ENCODE data around the gene CLUH.

The CLUH gene

DNA sequence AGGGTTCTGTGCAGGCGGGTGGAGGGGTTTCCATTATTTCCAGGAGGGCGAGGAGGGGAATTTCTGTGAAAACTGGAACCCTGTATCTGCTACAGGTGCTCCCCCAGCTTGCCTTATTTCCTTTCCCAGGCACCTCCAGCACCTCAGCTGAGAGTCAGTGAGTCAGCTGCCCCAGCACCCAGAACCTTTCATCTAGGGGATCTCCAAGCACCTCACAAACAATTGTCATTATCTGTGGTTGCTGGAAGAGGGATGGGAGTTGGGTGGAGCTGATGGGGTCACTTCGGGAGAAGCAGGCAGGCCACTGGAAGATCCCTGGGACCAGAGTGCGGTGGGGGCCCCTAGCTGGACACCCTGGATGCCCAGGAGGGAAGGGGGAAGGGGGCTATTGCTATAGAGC lies 10.0 kb upstream of the CLUH start:
- DNase-seq (ENCODE audit: low read depth): no peak
- no peak overlapping the region for H3K4me3 ChIP-seq (ENCODE audit: control insufficient read depth, low read depth, low read length)
- TF ChIP-seq, protein P1, sequence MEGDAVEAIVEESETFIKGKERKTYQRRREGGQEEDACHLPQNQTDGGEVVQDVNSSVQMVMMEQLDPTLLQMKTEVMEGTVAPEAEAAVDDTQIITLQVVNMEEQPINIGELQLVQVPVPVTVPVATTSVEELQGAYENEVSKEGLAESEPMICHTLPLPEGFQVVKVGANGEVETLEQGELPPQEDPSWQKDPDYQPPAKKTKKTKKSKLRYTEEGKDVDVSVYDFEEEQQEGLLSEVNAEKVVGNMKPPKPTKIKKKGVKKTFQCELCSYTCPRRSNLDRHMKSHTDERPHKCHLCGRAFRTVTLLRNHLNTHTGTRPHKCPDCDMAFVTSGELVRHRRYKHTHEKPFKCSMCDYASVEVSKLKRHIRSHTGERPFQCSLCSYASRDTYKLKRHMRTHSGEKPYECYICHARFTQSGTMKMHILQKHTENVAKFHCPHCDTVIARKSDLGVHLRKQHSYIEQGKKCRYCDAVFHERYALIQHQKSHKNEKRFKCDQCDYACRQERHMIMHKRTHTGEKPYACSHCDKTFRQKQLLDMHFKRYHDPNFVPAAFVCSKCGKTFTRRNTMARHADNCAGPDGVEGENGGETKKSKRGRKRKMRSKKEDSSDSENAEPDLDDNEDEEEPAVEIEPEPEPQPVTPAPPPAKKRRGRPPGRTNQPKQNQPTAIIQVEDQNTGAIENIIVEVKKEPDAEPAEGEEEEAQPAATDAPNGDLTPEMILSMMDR (conservative IDR thresholded peaks at IDR 0.05; ENCODE audit: control insufficient read depth, insufficient read depth, low read depth, low read length): no peak

DNA sequence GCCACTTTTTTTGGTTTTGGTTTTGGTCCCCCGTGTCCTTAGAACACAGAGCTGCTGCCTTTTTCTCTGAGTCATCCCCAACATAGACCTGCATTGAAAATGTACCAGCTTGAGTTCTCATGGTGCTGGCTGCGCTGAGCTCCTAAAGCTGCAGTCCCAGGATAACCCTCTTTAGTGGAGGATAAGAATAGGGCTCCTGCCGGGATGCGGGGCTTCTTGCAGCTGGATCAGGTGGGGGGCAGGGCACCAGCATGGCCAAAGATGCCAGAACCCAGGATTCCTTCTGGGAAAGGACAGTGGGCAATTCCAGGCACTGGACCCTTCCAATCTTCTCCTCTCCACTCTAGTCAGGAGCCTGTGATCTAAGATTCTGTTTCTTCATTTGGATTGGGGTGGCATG lies 8.3 kb upstream of the CLUH start:
- no peak overlapping the region for H3K4me3 ChIP-seq (ENCODE audit: control insufficient read depth, low read depth, low read length)
- TF ChIP-seq, protein P1 (conservative IDR thresholded peaks at IDR 0.05; ENCODE audit: control insufficient read depth, insufficient read depth, low read depth, low read length): no peak
- DNase-seq (ENCODE audit: low read depth): no peak

GRCh38 chr17:2718150-2718938 lies 6.8 kb upstream of the CLUH start:
- DNase-seq (ENCODE audit: low read depth): peak; percentile 29
- H3K4me3 ChIP-seq (ENCODE audit: control insufficient read depth, low read depth, low read length): no peak overlapping the region
- TF ChIP-seq, protein P1 (conservative IDR thresholded peaks at IDR 0.05; ENCODE audit: control insufficient read depth, insufficient read depth, low read depth, low read length): no peak

DNA sequence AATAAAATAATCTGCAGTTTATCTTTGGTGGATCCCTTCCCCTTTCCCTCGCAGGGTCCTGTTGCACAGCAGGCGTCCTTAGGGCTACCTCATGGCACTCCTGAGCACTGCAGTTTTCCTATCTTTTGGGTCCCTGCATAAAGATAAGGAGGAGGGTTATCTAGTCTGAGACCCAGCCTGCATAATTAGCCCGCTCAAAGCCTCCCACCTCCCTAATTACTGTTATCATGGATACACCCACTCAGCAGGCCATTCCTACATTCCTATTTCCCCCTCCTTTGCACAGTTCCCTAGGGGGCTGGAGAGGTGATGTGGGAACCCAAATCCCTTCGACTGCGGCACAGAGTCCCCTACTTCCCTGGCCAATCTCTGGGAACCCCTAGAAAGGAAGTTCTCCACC lies 5.1 kb upstream of the CLUH start:
- no peak for DNase-seq (ENCODE audit: low read depth)
- TF ChIP-seq, protein P1 (conservative IDR thresholded peaks at IDR 0.05; ENCODE audit: control insufficient read depth, insufficient read depth, low read depth, low read length): no peak
- H3K4me3 ChIP-seq (ENCODE audit: control insufficient read depth, low read depth, low read length): no peak overlapping the region

GRCh38 chr17:2713881-2714280 lies 2.3 kb upstream of the CLUH start:
- H3K4me3 ChIP-seq (ENCODE audit: control insufficient read depth, low read depth, low read length): no peak overlapping the region
- no peak for DNase-seq (ENCODE audit: low read depth)
- TF ChIP-seq, protein P1 (conservative IDR thresholded peaks at IDR 0.05; ENCODE audit: control insufficient read depth, insufficient read depth, low read depth, low read length): no peak

- peak overlapping the region; percentile 61 for H3K4me3 ChIP-seq (ENCODE audit: control insufficient read depth, low read depth, low read length)
- TF ChIP-seq, protein P1 (conservative IDR thresholded peaks at IDR 0.05; ENCODE audit: control insufficient read depth, insufficient read depth, low read depth, low read length): no peak
- DNase-seq (ENCODE audit: low read depth): no peak
These were observed 908 bp upstream of the CLUH start for GRCh38 chr17:2712300-2713043.
